Mesendoderm (in vitro differentiated cells): Measurements from ENCODE around the gene RASAL1.

Experiments used
- DNase-seq: peaks from one replicate; pipeline ENCODE4 v3.0.0; 2013
- H2AK5ac ChIP-seq: 2 replicates; pipeline ENCODE4 v1.6.1; 2013; ENCODE audit warnings: low read length, inconsistent platforms
- H2BK120ac ChIP-seq: 2 replicates; pipeline ENCODE4 v1.6.1; 2013; ENCODE audit warnings: low read depth, mild to moderate bottlenecking, low read length, moderate library complexity, mixed read lengths
- H2BK15ac ChIP-seq: replicated peaks from 2 replicates; pipeline ENCODE4 v1.6.1; 2013; ENCODE audit warnings: low read depth, mild to moderate bottlenecking, moderate library complexity
- H2BK5ac ChIP-seq: 2 replicates; pipeline ENCODE4 v1.6.1; 2013; ENCODE audit warnings: low read length, inconsistent platforms
- H3K18ac ChIP-seq: 2 replicates; pipeline ENCODE4 v1.6.1; 2013; ENCODE audit warnings: mild to moderate bottlenecking, low read length, mixed read lengths
- H3K23ac ChIP-seq: one replicate; pipeline ENCODE4 v1.6.1; 2013; ENCODE audit warnings: low read length
- H3K27ac ChIP-seq: 2 replicates; pipeline ENCODE4 v1.5.1; 2013; ENCODE audit warnings: low read depth, mild to moderate bottlenecking, inconsistent platforms, low read length, moderate library complexity
- H3K27me3 ChIP-seq: 2 replicates; pipeline ENCODE4 v1.6.1; 2013; ENCODE audit warnings: low read length, control low read depth, mild to moderate bottlenecking, inconsistent platforms; ENCODE audit not compliant: insufficient read depth, poor library complexity
- H3K36me3 ChIP-seq: 2 replicates; pipeline ENCODE4 v1.6.1; 2013; ENCODE audit warnings: low read length, inconsistent platforms; ENCODE audit not compliant: control insufficient read depth, insufficient read depth
- H3K4ac ChIP-seq: one replicate; pipeline ENCODE4 v1.6.1; 2013; ENCODE audit warnings: low read depth, mild to moderate bottlenecking, low read length, moderate library complexity
- H3K4me1 ChIP-seq: 2 replicates; pipeline ENCODE4 v1.6.1; 2013; ENCODE audit warnings: low read depth, low read length, inconsistent platforms; ENCODE audit not compliant: control insufficient read depth
- H3K4me2 ChIP-seq: 2 replicates; pipeline ENCODE4 v1.6.1; 2013; ENCODE audit warnings: low read length
- H3K4me3 ChIP-seq: 2 replicates; pipeline ENCODE4 v1.5.1; 2013; ENCODE audit warnings: mild to moderate bottlenecking, low read length
- H3K56ac ChIP-seq: one replicate; pipeline ENCODE4 v1.6.1; 2013; ENCODE audit warnings: low read length
- H3K79me1 ChIP-seq: 2 replicates; pipeline ENCODE4 v1.6.1; 2013; ENCODE audit warnings: low read length, inconsistent platforms
- H3K79me2 ChIP-seq: 2 replicates; pipeline ENCODE4 v1.6.1; 2013; ENCODE audit warnings: mild to moderate bottlenecking, low read length; ENCODE audit not compliant: control insufficient read depth, insufficient read depth
- H3K9ac ChIP-seq: 2 replicates; pipeline ENCODE4 v1.6.1; 2013; ENCODE audit warnings: low read length, inconsistent platforms
- H4K5ac ChIP-seq: one replicate; pipeline ENCODE4 v1.6.1; 2013; ENCODE audit warnings: low read length
- H4K8ac ChIP-seq: one replicate; pipeline ENCODE4 v1.6.1; 2013; ENCODE audit warnings: low read depth, mild to moderate bottlenecking, control low read depth, low read length, moderate library complexity
- WGBS: extraction: QIAGEN DNeasy Blood & Tissue Kit; methylation state at CpG from one replicate; pipeline ENCODE4 v1.1.7; 2013; ENCODE audit warnings: low lambda C conversion rate, missing lambda C conversion rate; ENCODE audit not compliant: insufficient coverage; ENCODE audit errors: extremely low coverage; 5-methylcytosine and 5-hydroxymethylcytosine counted together

Gene RASAL1

GRCh38 chr12:113116875-113117274, 18.7 kb downstream of the RASAL1 start:
- Histone ChIP-seq H3K79me1 (no peaks in the 10 kb centered on the region), H3K27me3 (no peaks in the 10 kb centered on the region), H3K4me1 (no peaks in the 10 kb centered on the region), H2BK15ac (no peak overlapping the region), H2BK5ac (no peak overlapping the region), H4K5ac (no peak overlapping the region), H2AK5ac (no peak overlapping the region), H3K9ac (no peak overlapping the region), H2BK120ac (no peak overlapping the region), H3K4me2 (no peak overlapping the region), H3K18ac (no peak overlapping the region), H3K56ac (no peak overlapping the region), H4K8ac (no peak overlapping the region), H3K4ac (no peak overlapping the region), H3K4me3 (no peak overlapping the region), H3K27ac (no peak overlapping the region), H3K36me3 (no peaks in the 10 kb centered on the region), H3K79me2 (no peaks in the 10 kb centered on the region), H3K23ac (no peak overlapping the region)
- WGBS, result no CpG with 5 or more reads among the region's 6 CpGs
- no peak for DNase-seq

GRCh38 chr12:113115455-113116126, 20.0 kb downstream of the RASAL1 start:
- no peak for DNase-seq
- Histone ChIP-seq H3K18ac (no peak overlapping the region), H2AK5ac (no peak overlapping the region), H3K27me3 (no peaks in the 10 kb centered on the region), H3K4me1 (no peaks in the 10 kb centered on the region), H3K79me1 (no peaks in the 10 kb centered on the region), H3K27ac (no peak overlapping the region), H3K4me3 (no peak overlapping the region), H3K23ac (no peak overlapping the region), H2BK5ac (no peak overlapping the region), H3K4me2 (no peak overlapping the region), H3K79me2 (no peaks in the 10 kb centered on the region), H2BK15ac (no peak overlapping the region), H3K36me3 (no peaks in the 10 kb centered on the region), H2BK120ac (no peak overlapping the region), H4K5ac (no peak overlapping the region), H3K9ac (no peak overlapping the region), H4K8ac (no peak overlapping the region), H3K56ac (no peak overlapping the region), H3K4ac (no peak overlapping the region)
- WGBS, result no CpG with 5 or more reads among the region's 22 CpGs

- no peaks in the 10 kb centered on the region for H3K79me2 ChIP-seq
- H3K4me3 ChIP-seq, result no peak overlapping the region
- no peak overlapping the region for H3K4ac ChIP-seq
- no peak overlapping the region for H3K23ac ChIP-seq
- H3K36me3 ChIP-seq, result no peaks in the 10 kb centered on the region
- H4K8ac ChIP-seq, result no peak overlapping the region
- no peak overlapping the region for H3K56ac ChIP-seq
- no peak overlapping the region for H2AK5ac ChIP-seq
- no peaks in the 10 kb centered on the region for H3K27me3 ChIP-seq
- no peak overlapping the region for H3K18ac ChIP-seq
- H3K4me2 ChIP-seq, result no peak overlapping the region
- no peak overlapping the region for H2BK15ac ChIP-seq
- no peak overlapping the region for H3K27ac ChIP-seq
- H4K5ac ChIP-seq, result no peak overlapping the region
- DNase-seq, result no peak
- no CpG with 5 or more reads among the region's 19 CpGs for WGBS
- no peak overlapping the region for H2BK120ac ChIP-seq
- H3K4me1 ChIP-seq, result peaks cover 2% of the 10 kb centered on the region
- H3K9ac ChIP-seq, result no peak overlapping the region
- H2BK5ac ChIP-seq, result no peak overlapping the region
- no peaks in the 10 kb centered on the region for H3K79me1 ChIP-seq
Measured at GRCh38 chr12:113114447-113115178, 20.9 kb downstream of the RASAL1 start.

DNA sequence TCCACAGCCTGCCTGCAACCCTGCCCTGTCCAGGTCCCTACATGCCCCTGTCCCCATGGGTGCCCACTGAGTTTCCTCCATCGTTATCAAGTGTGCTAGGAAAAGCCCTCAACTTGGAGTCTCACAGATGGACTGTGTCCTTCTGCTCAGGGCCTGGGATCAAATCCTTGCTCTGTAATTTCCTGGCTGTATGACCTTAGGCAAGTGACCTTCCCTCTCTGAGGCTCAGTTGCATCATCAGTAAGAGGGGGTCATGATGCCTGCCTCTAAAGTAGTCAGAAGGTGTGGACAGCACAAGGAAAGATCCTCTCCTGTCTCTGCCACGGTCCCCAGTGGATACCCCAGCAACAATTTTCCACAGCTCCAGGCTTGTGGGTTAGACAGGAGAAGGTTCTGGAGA, 22.2 kb downstream of the RASAL1 start:
- H3K4me3 ChIP-seq, result no peak overlapping the region
- H4K8ac ChIP-seq, result no peak overlapping the region
- no peak overlapping the region for H3K23ac ChIP-seq
- H2BK15ac ChIP-seq, result no peak overlapping the region
- no peak overlapping the region for H3K18ac ChIP-seq
- no peak overlapping the region for H3K27ac ChIP-seq
- H4K5ac ChIP-seq, result no peak overlapping the region
- WGBS, result no CpG with 5 or more reads among the region's 2 CpGs
- H3K4ac ChIP-seq, result no peak overlapping the region
- no peak overlapping the region for H3K56ac ChIP-seq
- no peak overlapping the region for H3K9ac ChIP-seq
- no peak overlapping the region for H2BK5ac ChIP-seq
- H3K27me3 ChIP-seq, result no peaks in the 10 kb centered on the region
- peaks cover 3% of the 10 kb centered on the region for H3K4me1 ChIP-seq
- no peaks in the 10 kb centered on the region for H3K79me1 ChIP-seq
- H2BK120ac ChIP-seq, result no peak overlapping the region
- H3K79me2 ChIP-seq, result no peaks in the 10 kb centered on the region
- no peaks in the 10 kb centered on the region for H3K36me3 ChIP-seq
- no peak for DNase-seq
- H3K4me2 ChIP-seq, result no peak overlapping the region
- H2AK5ac ChIP-seq, result no peak overlapping the region

- Histone ChIP-seq H3K18ac (no peak overlapping the region), H3K79me2 (no peaks in the 10 kb centered on the region), H3K27me3 (no peaks in the 10 kb centered on the region), H2BK120ac (no peak overlapping the region), H3K4ac (no peak overlapping the region), H2BK5ac (no peak overlapping the region), H3K9ac (no peak overlapping the region), H2BK15ac (no peak overlapping the region), H3K23ac (no peak overlapping the region), H4K5ac (no peak overlapping the region), H3K4me2 (no peak overlapping the region), H3K36me3 (no peaks in the 10 kb centered on the region), H4K8ac (no peak overlapping the region), H2AK5ac (no peak overlapping the region), H3K4me3 (no peak overlapping the region), H3K27ac (no peak overlapping the region), H3K79me1 (no peaks in the 10 kb centered on the region), H3K56ac (no peak overlapping the region), H3K4me1 (peaks cover 3% of the 10 kb centered on the region)
- WGBS, result no CpG with 5 or more reads among the region's 39 CpGs
- DNase-seq, result no peak
Measured at GRCh38 chr12:113112043-113112899, 23.3 kb downstream of the RASAL1 start.
